Measurements from ENCODE around the gene PTPRM. TPM values are rescaled to one million over a fixed set of nuclear protein-coding genes. Genes with fewer than 3 reads are reported as not detected.

PTPRM gene
- total RNA-seq, 2 donors from 2014 or later = 80.1 to 106 TPM

- TF ChIP-seq, protein P1, sequence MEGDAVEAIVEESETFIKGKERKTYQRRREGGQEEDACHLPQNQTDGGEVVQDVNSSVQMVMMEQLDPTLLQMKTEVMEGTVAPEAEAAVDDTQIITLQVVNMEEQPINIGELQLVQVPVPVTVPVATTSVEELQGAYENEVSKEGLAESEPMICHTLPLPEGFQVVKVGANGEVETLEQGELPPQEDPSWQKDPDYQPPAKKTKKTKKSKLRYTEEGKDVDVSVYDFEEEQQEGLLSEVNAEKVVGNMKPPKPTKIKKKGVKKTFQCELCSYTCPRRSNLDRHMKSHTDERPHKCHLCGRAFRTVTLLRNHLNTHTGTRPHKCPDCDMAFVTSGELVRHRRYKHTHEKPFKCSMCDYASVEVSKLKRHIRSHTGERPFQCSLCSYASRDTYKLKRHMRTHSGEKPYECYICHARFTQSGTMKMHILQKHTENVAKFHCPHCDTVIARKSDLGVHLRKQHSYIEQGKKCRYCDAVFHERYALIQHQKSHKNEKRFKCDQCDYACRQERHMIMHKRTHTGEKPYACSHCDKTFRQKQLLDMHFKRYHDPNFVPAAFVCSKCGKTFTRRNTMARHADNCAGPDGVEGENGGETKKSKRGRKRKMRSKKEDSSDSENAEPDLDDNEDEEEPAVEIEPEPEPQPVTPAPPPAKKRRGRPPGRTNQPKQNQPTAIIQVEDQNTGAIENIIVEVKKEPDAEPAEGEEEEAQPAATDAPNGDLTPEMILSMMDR (IDR thresholded peaks at IDR 0.05) = no peak
- Histone ChIP-seq H3K27me3 (no peaks in the 10 kb centered on the region), H3K4me3 (no peak overlapping the region), H3K9me3 (no peaks in the 10 kb centered on the region), H3K27ac (no peak overlapping the region), H3K36me3 (no peaks in the 10 kb centered on the region), H3K4me1 (peaks cover 0 to 18% of the 10 kb centered on the region in 2 donors)
- DNase-seq (ENCODE audit: low spot score) = no peak
Observed at GRCh38 chr18:7850446-7850845, 283.3 kb downstream of the PTPRM start.

DNA sequence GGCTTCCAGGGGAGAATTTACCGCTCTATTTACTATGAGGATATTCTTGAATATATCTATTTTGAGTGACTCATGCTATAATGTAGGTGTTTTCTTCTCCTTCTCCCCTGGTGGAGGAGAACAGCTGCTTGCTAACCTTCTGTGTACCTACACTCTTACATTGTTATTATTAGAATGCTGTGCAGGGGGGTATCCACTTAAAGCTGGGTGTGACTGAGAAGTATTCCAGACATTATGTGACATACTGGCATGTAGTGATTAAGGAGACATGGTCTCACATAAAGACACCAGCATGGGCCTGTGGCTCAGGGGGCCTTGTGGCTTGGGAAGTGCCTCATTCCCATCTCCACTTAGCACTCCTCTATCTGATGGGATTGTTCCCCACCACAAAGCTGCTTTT is 287.9 kb downstream of the PTPRM start:
- no peak overlapping the region for H3K4me3 ChIP-seq
- H3K27ac ChIP-seq = peak overlapping the region in 1 of 2 donors; percentile 54

GRCh38 chr18:7855671-7856070 is 288.6 kb downstream of the PTPRM start:
- H3K9me3 ChIP-seq = no peaks in the 10 kb centered on the region
- H3K4me1 ChIP-seq = peaks cover 0 to 36% of the 10 kb centered on the region in 2 donors
- H3K4me3 ChIP-seq = no peak overlapping the region
- no peaks in the 10 kb centered on the region for H3K36me3 ChIP-seq
- DNase-seq (ENCODE audit: low spot score) = no peak
- peak overlapping the region in 1 of 2 donors; percentile 54 for H3K27ac ChIP-seq
- TF ChIP-seq, protein P1 (IDR thresholded peaks at IDR 0.05) = no peak
- H3K27me3 ChIP-seq = no peaks in the 10 kb centered on the region

More for the DNA sequence above, 287.9 kb downstream of the PTPRM start:
- TF ChIP-seq, protein P1 (IDR thresholded peaks at IDR 0.05) = no peak
- Histone ChIP-seq H3K4me1 (peaks cover 0 to 35% of the 10 kb centered on the region in 2 donors), H3K27me3 (no peaks in the 10 kb centered on the region), H3K36me3 (no peaks in the 10 kb centered on the region), H3K9me3 (no peaks in the 10 kb centered on the region)
- no peak for DNase-seq (ENCODE audit: low spot score)

DNA sequence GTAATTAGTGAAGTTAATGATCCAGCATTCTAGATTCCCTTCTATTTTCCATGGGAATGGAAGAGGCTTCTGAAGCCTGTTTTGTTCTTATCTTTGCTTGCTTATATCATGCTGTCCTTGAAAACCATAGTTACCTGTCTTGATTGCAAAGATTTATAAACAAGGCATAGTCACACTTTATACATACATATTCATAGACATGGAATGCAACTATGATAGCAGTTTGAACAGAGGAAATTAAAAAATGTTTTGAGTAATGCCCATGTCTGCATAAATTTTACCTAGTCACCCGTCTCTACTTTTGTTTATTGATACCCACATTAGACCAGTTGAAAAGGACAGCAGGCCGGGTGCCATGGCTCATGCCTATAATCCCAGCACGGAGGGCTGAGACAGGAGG is 289.0 kb downstream of the PTPRM start:
- Histone ChIP-seq H3K4me3 (no peak overlapping the region), H3K36me3 (no peaks in the 10 kb centered on the region), H3K4me1 (peaks cover 0 to 39% of the 10 kb centered on the region in 2 donors), H3K27me3 (no peaks in the 10 kb centered on the region), H3K27ac (peak overlapping the region in 1 of 2 donors; percentile 54), H3K9me3 (no peaks in the 10 kb centered on the region)
- no peak for DNase-seq (ENCODE audit: low spot score)
- TF ChIP-seq, protein P1 (IDR thresholded peaks at IDR 0.05) = no peak

DNA sequence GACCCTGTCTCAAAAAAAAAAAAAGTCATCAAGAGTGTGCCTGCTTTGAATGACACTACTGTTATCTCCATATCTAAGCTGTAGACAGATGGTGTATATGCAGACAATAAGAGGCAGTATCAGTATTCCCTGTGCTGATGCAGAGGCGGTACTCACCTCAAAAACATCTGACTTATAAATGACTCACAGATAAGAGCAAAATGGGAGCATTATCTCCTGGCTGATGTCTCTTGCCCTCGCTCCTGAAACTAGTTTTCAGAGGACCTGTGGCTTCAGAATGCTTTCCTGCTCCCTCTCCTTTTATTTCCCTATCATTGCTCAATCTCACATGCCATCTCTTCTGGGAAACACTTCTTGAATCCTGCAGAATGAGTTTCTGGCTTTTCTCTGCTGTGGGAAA is 289.6 kb downstream of the PTPRM start:
- Histone ChIP-seq H3K27ac (no peak overlapping the region), H3K36me3 (no peaks in the 10 kb centered on the region), H3K9me3 (no peaks in the 10 kb centered on the region), H3K4me3 (no peak overlapping the region), H3K4me1 (peaks cover 0 to 39% of the 10 kb centered on the region in 2 donors), H3K27me3 (no peaks in the 10 kb centered on the region)
- DNase-seq (ENCODE audit: low spot score) = no peak
- TF ChIP-seq, protein P1 (IDR thresholded peaks at IDR 0.05) = no peak

DNA sequence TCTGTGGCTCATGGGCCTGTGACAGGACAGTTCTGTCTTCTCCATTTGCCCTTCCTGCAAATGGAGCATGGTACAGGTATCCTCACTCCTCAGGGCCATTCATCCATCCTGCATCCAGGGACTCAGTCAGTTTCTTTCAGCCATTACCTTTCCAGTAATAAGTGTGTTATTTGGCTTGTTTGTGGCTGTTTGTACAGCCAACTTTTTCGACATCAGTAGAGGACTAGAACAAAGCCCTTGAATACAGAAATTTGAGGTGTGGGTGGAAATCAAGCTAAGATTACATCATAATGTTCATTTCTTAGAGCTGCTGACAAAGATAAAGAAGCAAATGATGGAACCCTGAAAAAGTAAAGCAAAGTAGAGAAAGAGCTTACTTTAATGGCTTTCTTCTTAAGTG is 290.4 kb downstream of the PTPRM start:
- Histone ChIP-seq H3K4me3 (no peak overlapping the region), H3K9me3 (no peaks in the 10 kb centered on the region), H3K36me3 (no peaks in the 10 kb centered on the region), H3K4me1 (peaks cover 0 to 39% of the 10 kb centered on the region in 2 donors), H3K27me3 (no peaks in the 10 kb centered on the region), H3K27ac (no peak overlapping the region)
- TF ChIP-seq, protein P1 (IDR thresholded peaks at IDR 0.05) = no peak
- DNase-seq (ENCODE audit: low spot score) = no peak

All from right atrium auricular region (tissue), 2 donors.